Mucosa of rectum (tissue), 2 donors: ENCODE data around the gene VPS13D.
"Not testable (repeated sequence)": the region's sequence is repeated elsewhere in the genome, so short reads cannot be mapped to it uniquely, and the experiment has no call there.

Experiments
- H3K27ac ChIP-seq, 2 donors: one replicate each; pipeline ENCODE4 v1.7.0; 2013; ENCODE audit warnings: inconsistent platforms in 2 of 2, low read depth in 2 of 2, low read length in 2 of 2
- H3K27me3 ChIP-seq, 2 donors: one replicate each; pipeline ENCODE4 v1.7.0; 2013; ENCODE audit warnings: low read length in 2 of 2; ENCODE audit not compliant: control insufficient read depth in 2 of 2, insufficient read depth in 2 of 2
- H3K36me3 ChIP-seq, 2 donors: one replicate each; pipeline ENCODE4 v1.7.0; 2013; ENCODE audit warnings: low read length in 2 of 2; ENCODE audit not compliant: control insufficient read depth in 2 of 2, insufficient read depth in 2 of 2
- H3K4me1 ChIP-seq, 2 donors: one replicate each; pipeline ENCODE4 v1.7.0; 2013; ENCODE audit warnings: low read length in 2 of 2, mild to moderate bottlenecking in 1 of 2; ENCODE audit not compliant: control insufficient read depth in 2 of 2, insufficient read depth in 2 of 2
- H3K4me3 ChIP-seq, 2 donors: one replicate each; pipeline ENCODE4 v1.7.0; 2013; ENCODE audit warnings: low read length in 2 of 2
- H3K9ac ChIP-seq, 2 donors: one replicate each; pipeline ENCODE4 v1.7.0; 2013; ENCODE audit warnings: low read length in 2 of 2, low read depth in 1 of 2, mild to moderate bottlenecking in 1 of 2
- H3K9me3 ChIP-seq, 2 donors: one replicate each; pipeline ENCODE4 v1.7.0; 2013; ENCODE audit warnings: low read length in 2 of 2; ENCODE audit not compliant: control insufficient read depth in 2 of 2
- donor health status: healthy.
- donor health status: Normal muscosa, but diverticular disease.

VPS13D gene

DNA sequence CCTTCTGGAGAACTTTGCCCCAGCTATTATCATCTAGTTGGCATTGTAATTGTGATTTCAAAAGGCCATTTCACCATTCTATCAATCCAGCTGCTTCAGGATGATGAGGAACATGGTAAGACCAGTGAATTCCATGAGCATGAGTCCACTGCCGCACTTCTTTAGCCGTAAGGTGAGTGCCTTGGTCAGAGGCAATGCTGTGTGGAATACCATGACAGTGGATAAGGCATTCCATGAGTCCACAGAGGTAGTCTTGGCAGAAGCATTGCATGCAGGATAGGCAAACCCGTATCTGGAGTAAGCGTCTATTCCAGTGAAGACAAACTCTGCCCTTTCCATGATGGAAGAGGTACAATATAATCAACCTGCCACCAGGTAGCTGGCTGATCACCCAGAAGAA, 160.5 kb downstream of the VPS13D start:
- H3K4me1 ChIP-seq, H3K27ac ChIP-seq, H3K9ac ChIP-seq, H3K27me3 ChIP-seq, H3K9me3 ChIP-seq, H3K4me3 ChIP-seq: not testable (repeated sequence)
- peaks cover 26 to 42% of the 10 kb centered on the region in 2 donors for H3K36me3 ChIP-seq

DNA sequence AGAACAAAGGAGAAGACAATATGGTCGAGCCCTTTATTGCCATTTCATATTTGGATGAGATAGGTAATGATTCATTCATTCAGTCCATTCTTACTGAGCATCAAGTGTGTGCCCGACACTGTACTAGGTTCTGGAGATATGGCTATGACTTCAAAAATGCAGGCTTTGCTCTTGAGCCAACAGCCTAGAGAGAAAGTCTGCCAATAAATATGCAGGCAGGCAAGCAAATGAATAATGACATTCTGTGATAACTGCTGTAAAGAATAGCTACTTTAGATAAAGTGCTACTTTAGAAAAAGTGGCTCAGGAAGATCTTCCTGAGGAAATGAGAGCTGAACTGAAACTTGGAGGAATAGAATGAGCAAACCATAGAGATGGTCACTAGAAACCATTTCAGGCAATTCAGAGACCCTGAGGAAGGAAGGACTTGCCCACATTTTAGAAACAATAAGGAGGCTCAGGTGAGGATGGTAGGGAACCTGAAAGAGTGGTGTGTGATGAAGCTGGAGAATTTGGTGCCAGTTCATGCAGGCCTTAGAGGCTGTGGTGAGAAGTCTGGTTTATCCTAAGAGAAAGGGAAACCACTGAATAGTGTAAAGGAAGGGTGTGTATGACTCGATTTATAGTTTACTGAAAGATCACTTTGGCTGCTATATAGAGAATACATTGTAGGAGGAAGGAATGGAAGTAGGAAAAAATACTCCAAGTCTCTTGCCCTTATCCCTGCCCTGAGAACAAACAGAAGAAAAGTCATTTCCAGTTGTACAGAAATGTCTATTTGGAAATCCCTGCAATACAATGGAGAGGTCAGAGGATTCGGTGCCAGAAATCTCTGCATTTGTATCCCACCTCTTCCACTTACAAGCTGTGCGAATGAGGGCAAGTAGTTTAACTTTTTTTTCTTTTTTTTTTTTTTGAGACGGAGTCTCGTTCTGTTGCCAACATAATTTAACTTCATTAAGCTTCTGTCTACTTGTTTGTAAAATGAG, 167.9 kb downstream of the VPS13D start:
- Histone ChIP-seq H3K4me3 (no peak overlapping the region), H3K27me3 (no peaks in the 10 kb centered on the region), H3K27ac (no peak overlapping the region), H3K36me3 (peaks cover 6 to 18% of the 10 kb centered on the region in 2 donors), H3K4me1 (peaks cover 0 to 3% of the 10 kb centered on the region in 2 donors), H3K9me3 (no peaks in the 10 kb centered on the region), H3K9ac (no peak overlapping the region)

DNA sequence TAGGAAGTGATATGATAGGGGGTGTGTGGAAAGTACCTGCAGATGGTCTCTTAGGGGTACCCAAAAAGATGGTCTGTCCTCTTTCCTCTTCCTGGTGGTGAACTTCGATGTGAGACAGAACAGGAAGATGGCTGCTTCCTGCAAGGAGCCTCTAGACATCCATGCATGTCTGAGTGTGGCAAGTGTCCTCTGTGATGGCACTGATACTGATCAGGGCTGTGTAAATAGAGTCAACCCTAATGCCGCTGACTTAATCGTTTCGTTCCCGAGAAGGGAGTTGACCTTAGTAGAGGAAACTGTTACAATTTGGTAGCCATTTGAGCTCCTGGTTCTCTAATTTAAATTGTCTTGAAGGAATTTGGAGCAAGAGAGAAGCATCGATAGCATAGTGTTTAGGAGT, 168.6 kb downstream of the VPS13D start:
- peaks cover 14 to 24% of the 10 kb centered on the region in 2 donors for H3K36me3 ChIP-seq
- no peaks in the 10 kb centered on the region for H3K9me3 ChIP-seq
- H3K4me3 ChIP-seq: no peak overlapping the region
- H3K27ac ChIP-seq: no peak overlapping the region
- H3K27me3 ChIP-seq: no peaks in the 10 kb centered on the region
- H3K4me1 ChIP-seq: peaks cover 0 to 3% of the 10 kb centered on the region in 2 donors
- no peak overlapping the region for H3K9ac ChIP-seq

DNA sequence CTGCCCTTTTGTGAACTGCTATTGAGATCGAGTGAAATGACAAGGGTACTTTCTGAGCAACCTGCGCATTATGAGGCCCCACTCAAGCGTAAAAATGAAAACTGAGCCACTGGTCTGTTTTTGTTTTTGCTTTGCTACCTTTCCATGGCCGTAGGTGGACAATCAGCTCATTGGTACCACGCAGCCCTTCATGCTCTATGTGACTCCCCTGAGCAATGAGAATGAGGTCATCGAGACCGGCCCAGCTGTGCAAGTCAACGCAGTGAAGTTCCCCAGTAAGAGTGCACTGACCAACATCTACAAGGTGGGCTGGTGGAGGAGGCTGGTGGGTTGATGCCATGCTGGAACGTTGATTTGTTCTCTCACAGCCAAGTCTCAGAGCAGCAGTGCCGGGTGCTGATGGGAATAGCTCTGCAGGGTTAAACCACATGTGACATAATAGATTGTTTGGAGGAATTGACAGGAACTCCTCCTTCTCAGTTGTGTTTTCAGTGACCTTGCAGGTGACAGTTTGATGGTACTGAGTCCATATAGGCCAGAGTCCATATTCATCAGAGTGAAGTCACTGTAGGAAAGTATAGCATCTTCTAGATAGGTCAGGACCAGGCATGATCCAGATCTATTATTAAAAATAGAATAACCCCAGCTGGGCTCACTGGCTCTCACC, 170.3 kb downstream of the VPS13D start:
- no peaks in the 10 kb centered on the region for H3K9me3 ChIP-seq
- H3K36me3 ChIP-seq: peaks cover 21 to 33% of the 10 kb centered on the region in 2 donors
- H3K27ac ChIP-seq: no peak overlapping the region
- H3K9ac ChIP-seq: no peak overlapping the region
- H3K27me3 ChIP-seq: no peaks in the 10 kb centered on the region
- H3K4me3 ChIP-seq: no peak overlapping the region
- H3K4me1 ChIP-seq: peaks cover 4 to 6% of the 10 kb centered on the region in 2 donors

DNA sequence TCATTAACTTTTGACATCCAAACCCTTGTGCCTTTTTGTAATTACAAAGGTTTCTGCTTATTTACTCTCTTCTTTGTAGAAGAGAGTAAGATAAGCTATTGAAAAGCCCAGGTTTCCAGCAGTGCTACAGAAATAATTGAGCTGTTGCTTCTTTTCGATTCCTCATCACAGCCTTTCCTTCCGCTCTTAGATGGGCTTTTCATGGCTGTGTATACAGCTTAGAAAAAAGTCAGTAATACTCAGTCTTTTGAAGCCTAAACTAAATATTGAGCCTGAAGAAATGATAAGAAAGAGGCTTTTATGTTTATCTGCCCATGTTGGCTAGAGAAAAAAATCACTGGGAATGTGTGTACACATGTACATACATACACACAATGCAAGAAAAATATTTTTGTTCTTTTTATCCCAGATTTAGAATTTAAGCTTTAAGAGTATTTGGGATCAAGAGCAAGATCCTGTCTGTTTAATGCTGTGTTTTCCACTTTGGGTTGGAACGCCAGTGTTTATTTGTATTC, 172.4 kb downstream of the VPS13D start:
- H3K4me3 ChIP-seq: no peak overlapping the region
- no peak overlapping the region for H3K9ac ChIP-seq
- peaks cover 16 to 24% of the 10 kb centered on the region in 2 donors for H3K4me1 ChIP-seq
- peaks cover 21 to 33% of the 10 kb centered on the region in 2 donors for H3K36me3 ChIP-seq
- H3K9me3 ChIP-seq: no peaks in the 10 kb centered on the region
- no peaks in the 10 kb centered on the region for H3K27me3 ChIP-seq
- no peak overlapping the region for H3K27ac ChIP-seq

DNA sequence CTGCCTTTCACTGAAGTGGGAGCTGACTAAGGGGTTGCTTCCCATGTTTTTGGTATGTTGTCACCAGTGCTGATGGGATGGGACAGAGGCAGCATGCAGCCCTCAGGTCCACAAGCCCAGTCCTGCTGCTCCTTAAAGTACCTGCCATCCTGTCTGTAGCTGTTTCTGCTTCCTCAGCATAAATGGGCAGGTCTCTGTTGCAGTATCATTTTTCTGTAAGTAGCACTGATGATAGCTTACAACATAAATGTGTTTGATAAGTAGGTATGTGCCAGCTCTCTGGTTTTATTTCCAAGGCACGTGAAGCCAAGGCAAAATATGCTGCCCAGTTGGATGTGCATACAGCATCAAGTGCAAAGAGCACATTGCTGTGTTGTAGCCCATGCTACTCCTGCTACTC, 173.0 kb downstream of the VPS13D start:
- Histone ChIP-seq H3K9ac (no peak overlapping the region), H3K4me1 (peaks cover 16 to 28% of the 10 kb centered on the region in 2 donors), H3K36me3 (peaks cover 21 to 33% of the 10 kb centered on the region in 2 donors), H3K9me3 (no peaks in the 10 kb centered on the region), H3K4me3 (no peak overlapping the region), H3K27me3 (no peaks in the 10 kb centered on the region), H3K27ac (no peak overlapping the region)

DNA sequence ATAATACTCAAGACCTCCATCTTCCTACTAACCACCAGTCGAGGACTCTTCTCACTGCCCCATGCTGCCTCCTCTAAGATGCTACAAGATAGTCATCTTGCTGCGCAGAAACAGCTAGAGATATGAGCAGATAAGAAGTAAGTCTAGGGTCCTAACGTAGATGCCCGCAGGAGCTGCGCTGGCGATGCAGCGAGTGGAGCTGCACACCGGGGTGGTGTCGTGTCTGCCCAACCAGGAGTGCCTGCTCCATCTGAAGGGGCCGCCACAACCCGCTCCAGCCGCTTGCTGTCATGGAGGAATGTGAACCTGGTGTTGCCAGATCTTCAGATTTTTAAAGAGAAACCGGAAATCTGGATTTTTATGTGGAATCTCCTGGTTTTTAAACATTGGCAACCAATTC, 175.1 kb downstream of the VPS13D start:
- Histone ChIP-seq H3K27ac (peak overlapping the region; percentile 39 to 51), H3K9me3 (no peaks in the 10 kb centered on the region), H3K27me3 (no peaks in the 10 kb centered on the region), H3K4me1 (peaks cover 16 to 36% of the 10 kb centered on the region in 2 donors), H3K4me3 (no peak overlapping the region), H3K36me3 (peaks cover 20 to 33% of the 10 kb centered on the region in 2 donors), H3K9ac (no peak overlapping the region)

DNA sequence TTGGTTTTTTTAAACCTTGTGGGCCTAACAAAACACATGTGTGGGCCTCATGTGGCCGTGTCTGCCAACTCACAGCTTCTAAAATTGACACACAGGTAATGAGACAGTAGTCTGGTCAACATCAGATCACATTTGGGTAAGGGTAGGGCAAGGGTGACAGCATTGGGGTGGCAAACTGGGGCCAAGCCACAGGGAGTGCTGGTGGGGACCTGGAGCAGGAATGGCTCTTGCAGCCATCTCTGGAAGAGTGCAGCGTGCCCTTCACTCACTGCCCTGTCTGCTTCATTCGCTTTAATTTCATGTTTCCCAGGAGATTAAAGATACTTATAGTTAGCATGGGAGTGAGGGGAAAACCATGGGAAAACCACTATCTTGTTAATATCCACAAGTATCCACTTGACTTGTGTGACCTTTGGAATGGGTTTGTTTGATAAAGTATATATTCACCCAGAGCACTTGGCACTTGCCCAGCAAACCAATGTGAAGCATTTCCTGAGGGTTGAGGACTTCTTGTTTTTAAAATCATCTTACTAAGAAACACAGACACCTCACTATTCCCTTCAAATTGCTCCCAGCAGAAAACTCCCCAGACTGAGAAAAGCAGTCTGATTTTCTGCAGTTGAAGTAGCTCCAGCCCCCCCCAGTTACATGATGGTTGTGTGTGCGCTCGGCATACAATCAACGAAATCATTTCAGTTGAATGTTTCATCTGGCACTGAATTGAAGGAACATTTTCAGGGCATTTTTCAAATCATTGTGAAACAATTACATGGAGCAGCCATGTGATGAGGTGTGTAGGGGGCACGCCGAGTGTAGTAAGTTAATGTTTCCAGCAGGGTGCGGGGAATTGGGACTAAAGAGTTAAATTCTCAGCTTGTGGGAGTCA, 175.7 kb downstream of the VPS13D start:
- H3K9me3 ChIP-seq: no peaks in the 10 kb centered on the region
- H3K4me3 ChIP-seq: no peak overlapping the region
- peaks cover 16 to 39% of the 10 kb centered on the region in 2 donors for H3K4me1 ChIP-seq
- H3K27ac ChIP-seq: peak overlapping the region; percentile 39 to 51
- H3K9ac ChIP-seq: no peak overlapping the region
- H3K27me3 ChIP-seq: no peaks in the 10 kb centered on the region
- peaks cover 16 to 30% of the 10 kb centered on the region in 2 donors for H3K36me3 ChIP-seq

DNA sequence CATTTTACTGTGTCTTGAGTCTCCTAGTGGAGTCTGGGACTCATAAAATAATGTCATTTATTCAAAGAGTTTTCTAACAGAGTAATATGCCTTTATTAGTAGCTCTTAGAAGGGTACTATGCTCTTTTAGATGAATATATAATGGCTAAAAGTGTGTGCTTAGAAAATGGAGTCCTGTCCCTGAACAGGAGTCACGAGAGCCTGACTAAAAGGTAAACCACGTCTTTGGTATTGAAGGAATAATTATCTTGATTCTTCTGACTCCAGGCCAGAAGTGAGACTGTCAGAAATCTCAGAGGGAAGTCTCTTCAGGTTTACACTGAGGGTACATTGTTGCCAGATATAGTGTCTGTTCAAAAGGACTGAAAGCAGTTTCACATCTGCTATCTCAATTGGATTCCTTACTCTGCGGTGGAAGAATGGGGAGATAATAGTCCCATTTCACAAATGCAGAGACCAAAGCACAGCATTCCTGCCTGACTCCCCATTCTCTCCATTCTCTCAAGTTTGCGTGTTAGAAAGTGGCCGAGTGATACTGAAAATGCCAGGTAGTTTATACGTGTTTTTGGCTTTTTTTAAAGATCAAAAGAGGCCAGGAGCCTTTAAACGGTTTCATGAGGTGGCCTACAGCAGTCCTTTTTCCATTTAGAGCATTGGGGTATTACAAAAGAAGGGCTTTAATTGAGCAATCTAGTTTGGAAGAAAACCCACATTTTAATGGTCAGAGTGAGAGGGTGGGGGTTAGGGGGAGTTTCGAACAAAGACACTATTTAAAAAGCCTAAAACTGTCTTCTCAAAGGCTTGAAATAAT, 176.6 kb downstream of the VPS13D start:
- Histone ChIP-seq H3K4me1 (peaks cover 16 to 40% of the 10 kb centered on the region in 2 donors), H3K9ac (peak overlapping the region in 1 of 2 donors; percentile 0), H3K27ac (peak overlapping the region; percentile 39 to 51)

More for the DNA sequence above, 176.6 kb downstream of the VPS13D start:
- Histone ChIP-seq H3K27me3 (no peaks in the 10 kb centered on the region), H3K4me3 (no peak overlapping the region), H3K36me3 (peaks cover 16 to 23% of the 10 kb centered on the region in 2 donors), H3K9me3 (no peaks in the 10 kb centered on the region)
